HG03442 (cell line): ENCODE measurements around the gene ADM.

Experiments used
- ATAC-seq: cut with Tn5 transposase; IDR thresholded peaks from one replicate; pipeline ENCODE4 v1.9.1; 2021; ENCODE audit warnings: mild to moderate bottlenecking, moderate library complexity; ENCODE audit not compliant: unreplicated experiment

ADM gene

GRCh38 chr11:10309163-10310093, 4.6 kb downstream of the ADM start:
- ATAC-seq = no peak

GRCh38 chr11:10310301-10310841, 5.5 kb downstream of the ADM start:
- ATAC-seq = no peak

- ATAC-seq = no peak
Measured at GRCh38 chr11:10311802-10312201, 6.9 kb downstream of the ADM start.

GRCh38 chr11:10314199-10315072, 9.6 kb downstream of the ADM start:
- peak; percentile 72 for ATAC-seq

- ATAC-seq = no peak
Measured at GRCh38 chr11:10315083-10315482, 10.2 kb downstream of the ADM start.

- ATAC-seq = no peak
Measured at GRCh38 chr11:10317151-10317755, 12.4 kb downstream of the ADM start.

GRCh38 chr11:10317776-10318526, 13.1 kb downstream of the ADM start:
- ATAC-seq = peak; percentile 70

DNA sequence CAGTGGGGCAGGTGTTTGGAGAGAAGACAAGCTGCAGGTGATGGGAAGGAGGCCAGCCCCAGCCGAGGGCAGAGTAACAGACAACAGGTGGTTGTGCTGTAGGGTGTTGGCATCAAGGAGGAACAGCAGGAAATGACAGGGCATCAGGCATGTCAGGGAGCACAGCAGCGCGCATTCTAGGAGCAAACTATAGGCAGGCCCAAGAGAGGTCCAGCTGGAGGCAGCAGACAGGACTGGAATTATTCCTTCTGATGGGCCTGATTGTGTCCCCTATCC, 13.6 kb downstream of the ADM start:
- ATAC-seq = no peak

GRCh38 chr11:10319702-10320558, 15.1 kb downstream of the ADM start:
- no peak for ATAC-seq

GRCh38 chr11:10320736-10321465, 16.0 kb downstream of the ADM start:
- ATAC-seq = no peak

DNA sequence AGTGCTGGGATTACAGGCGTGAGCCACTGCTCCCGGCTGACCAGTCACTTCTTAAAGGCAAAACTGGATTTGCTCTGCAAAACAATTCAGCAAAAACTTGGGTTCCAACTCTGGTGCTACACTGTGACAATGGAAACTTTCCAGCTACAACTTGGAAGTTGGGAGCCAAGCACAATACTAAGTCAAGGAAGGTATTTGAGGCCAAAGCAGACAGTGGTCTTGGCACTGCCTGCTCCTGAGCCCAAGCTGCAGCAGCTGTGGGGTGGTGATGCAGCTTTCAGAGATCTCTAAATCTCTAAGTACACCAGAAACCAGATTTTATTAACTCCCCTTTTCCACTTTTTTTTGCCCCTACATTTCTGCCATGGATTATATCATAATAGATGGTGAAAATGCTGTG, 17.5 kb downstream of the ADM start:
- ATAC-seq = no peak

DNA sequence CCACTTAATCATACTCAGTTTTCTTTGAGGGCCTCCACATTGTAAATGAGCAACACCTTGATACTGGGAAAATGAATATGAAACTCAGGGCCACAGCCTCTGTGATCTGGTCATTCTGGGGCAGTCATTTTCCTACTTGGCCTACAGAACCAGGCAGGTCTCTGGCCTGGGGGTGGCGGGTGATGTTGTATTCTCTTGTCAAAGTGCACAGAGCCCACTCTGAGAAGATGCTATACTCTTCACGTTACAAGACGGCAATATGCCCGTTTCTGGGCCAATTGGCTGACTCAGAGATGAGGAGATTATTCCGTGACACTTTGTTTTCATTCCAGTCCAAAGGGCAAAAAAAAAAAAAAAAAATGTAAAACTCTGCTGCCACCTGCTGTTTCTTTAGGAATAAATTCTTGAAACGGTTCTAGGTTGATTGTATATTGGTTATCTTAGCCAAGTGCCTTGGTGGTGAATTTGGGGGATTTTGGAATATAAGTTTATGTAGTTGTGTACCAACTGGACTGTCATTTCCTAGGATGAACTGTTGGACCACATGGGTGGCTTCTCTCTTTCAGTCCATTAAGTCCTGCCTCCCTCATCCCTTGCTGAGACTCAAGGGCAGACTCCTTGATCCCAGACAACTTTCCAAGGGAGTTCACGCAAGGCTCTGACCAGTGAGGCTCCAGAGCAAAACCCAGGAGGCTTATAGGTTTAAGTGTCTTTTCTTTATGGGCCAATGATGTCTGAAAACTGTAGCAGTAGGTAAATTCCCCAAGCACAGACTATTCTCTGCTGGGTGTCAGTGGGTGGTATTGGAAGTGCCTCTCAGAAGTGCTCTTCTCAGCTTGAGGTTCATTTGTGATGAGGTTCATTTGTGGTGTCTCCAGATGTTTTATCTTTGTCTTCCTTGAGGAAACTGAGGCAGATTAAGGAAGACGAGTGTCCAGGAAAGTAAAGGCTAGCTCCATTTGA, 18.2 kb downstream of the ADM start:
- no peak for ATAC-seq

GRCh38 chr11:10323793-10324170, 18.9 kb downstream of the ADM start:
- no peak for ATAC-seq

DNA sequence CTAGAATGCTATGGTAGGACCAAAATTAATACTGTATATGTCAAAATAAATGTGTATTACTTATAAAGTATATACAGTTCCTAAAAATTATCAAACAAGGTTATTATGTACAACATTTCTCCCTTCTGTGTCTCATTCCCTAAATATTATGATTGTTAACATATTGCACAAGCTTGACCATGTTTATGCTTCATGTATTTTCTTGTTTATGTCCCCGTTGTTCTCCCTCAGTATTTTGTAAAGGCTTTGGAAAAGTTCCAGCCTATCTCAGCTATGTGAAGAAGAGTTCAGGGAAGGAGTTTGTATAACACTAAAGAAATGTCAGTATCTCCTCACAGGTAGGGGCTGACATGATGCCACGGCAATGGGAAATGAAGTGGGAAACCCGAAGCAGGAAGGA, 19.6 kb downstream of the ADM start:
- ATAC-seq = no peak

- no peak for ATAC-seq
Measured at GRCh38 chr11:10325277-10326011, 20.6 kb downstream of the ADM start.

DNA sequence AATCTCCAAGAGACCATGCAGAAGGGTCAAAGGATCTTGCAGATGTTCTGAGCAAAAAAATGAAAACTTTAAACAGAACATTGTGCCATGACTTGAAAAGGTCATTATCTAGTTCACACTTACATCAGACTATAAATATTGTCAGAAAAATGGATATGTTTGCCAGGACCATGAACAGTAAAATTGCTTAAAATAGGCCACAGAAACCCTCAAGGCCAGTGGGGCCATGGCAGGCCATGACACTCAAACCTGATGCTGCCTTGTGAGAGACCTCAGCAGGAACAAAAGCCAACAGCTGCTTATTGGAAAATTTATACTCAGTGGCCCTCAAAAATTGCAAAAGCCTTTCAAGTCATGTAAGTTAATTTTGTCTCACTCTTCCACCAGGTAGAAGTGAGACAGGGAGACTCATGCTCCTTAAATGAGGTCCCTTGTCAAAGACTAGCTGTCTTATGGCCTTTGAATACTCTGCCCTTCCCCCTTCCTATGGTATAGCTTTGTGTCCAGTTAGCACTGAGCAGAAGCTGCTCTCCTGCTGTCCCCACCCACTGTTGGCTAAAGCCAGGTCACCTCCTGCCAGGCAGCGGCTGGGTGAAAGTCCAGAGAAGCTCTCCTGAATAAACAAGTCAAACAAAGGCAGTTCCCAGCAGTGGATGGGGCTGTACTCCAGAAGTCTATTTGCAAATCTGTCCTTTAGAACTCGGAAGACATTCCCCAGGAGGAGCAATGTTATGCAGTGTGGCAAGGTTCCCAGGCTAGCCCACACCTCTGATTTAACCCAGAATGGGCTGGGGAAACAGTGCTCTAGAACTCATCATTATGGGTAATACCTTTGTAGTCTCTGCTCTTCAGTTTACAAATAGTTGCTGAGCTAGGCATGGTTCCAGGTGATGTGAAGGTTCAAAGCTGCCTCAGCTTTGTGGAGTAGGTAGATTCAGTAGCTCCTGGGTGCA, 21.4 kb downstream of the ADM start:
- ATAC-seq = no peak
